ENCODE measurements around the gene MED8. TPM values are rescaled to one million over a fixed set of nuclear protein-coding genes. Genes with fewer than 3 reads are reported as not detected.

The MED8 gene
- total and polyA plus RNA-seq, 9 of the 15 experiments (the other 6 are each of a cell fraction or from before 2014, with no cell fraction given): 23.0 to 120 (median 56.4) TPM

DNA sequence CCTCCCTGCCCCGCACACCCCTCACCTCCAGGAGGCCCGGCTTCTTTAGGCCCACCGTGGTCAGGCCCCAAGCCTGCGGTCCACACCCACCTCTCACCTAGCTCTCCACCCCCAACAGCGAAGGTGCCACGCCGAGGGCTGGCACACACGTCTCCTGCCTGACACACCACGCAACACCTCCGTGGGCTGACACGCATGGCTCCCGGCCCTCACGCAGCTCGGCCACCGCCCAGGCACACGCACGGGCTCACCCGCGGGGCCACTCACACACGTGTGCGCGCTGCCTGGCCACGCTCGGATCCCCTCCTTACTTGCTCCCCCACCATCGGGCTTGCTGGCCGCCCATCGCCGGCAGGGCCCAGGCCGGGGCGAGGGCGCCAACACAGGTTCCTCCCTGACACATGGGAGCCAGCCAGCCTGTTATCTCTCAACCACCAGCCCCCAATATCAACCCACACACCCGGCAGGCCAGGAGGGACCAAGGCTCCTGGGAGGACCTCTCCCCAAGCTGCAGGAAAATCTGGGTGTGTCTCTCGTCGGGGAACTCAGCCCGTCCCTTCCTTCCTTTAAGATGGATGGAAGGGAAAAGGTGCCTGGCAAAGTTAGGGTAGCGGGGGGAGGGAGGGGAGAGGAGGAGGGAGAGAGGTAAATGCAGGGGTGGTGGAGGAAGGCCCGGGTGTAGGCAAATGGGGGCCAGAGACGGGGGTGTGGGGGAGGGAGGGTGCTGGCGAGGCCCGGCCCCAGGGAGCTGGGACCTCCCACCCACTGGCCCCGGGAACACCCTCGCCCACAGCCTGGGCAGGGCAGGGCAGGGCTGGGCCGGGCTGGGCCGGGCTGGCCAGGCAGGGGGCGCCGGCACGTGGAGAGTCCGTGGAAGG lies 22.3 kb downstream of the MED8 start (continued):
- TF ChIP-seq, protein P1, sequence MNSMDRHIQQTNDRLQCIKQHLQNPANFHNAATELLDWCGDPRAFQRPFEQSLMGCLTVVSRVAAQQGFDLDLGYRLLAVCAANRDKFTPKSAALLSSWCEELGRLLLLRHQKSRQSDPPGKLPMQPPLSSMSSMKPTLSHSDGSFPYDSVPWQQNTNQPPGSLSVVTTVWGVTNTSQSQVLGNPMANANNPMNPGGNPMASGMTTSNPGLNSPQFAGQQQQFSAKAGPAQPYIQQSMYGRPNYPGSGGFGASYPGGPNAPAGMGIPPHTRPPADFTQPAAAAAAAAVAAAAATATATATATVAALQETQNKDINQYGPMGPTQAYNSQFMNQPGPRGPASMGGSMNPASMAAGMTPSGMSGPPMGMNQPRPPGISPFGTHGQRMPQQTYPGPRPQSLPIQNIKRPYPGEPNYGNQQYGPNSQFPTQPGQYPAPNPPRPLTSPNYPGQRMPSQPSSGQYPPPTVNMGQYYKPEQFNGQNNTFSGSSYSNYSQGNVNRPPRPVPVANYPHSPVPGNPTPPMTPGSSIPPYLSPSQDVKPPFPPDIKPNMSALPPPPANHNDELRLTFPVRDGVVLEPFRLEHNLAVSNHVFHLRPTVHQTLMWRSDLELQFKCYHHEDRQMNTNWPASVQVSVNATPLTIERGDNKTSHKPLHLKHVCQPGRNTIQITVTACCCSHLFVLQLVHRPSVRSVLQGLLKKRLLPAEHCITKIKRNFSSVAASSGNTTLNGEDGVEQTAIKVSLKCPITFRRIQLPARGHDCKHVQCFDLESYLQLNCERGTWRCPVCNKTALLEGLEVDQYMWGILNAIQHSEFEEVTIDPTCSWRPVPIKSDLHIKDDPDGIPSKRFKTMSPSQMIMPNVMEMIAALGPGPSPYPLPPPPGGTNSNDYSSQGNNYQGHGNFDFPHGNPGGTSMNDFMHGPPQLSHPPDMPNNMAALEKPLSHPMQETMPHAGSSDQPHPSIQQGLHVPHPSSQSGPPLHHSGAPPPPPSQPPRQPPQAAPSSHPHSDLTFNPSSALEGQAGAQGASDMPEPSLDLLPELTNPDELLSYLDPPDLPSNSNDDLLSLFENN (IDR thresholded peaks at IDR 0.05; ENCODE audit: low read depth in 2 of 2, low read length in 2 of 2): peak in 1 of 2 experiments; percentile 75; a peak in 2 of 4 replicates
- TF ChIP-seq NFRKB (IDR thresholded peaks at IDR 0.05; ENCODE audit: low read depth): peak; percentile 61; the same call in 1 of the 2 replicates
- TF ChIP-seq NR1H2 (CRISPR knock-in tag; IDR thresholded peaks at IDR 0.05): no peak
- no peak for TF ChIP-seq ZNF3 (CRISPR knock-in tag; IDR thresholded peaks at IDR 0.05)
- TF ChIP-seq CBX3 (IDR thresholded peaks at IDR 0.05; ENCODE audit: borderline replicate concordance in 1 of 2, low read length in 2 of 2): peak in 1 of 2 experiments; percentile 57; a peak in 1 of 3 replicates
- no peak for TF ChIP-seq NR2F6 (CRISPR knock-in tag; IDR thresholded peaks at IDR 0.05)
- TF ChIP-seq, protein P2, sequence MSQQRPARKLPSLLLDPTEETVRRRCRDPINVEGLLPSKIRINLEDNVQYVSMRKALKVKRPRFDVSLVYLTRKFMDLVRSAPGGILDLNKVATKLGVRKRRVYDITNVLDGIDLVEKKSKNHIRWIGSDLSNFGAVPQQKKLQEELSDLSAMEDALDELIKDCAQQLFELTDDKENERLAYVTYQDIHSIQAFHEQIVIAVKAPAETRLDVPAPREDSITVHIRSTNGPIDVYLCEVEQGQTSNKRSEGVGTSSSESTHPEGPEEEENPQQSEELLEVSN (IDR thresholded peaks at IDR 0.05; ENCODE audit: borderline replicate concordance in 1 of 2, extremely low read depth in 1 of 2, insufficient read depth in 1 of 2, insufficient read length in 1 of 2, low read depth in 1 of 2, low read length in 1 of 2, poor library complexity in 1 of 2, severe bottlenecking in 1 of 2): peak; percentile 66 to 87
- no peak for TF ChIP-seq SMAD2 (IDR thresholded peaks at IDR 0.05; ENCODE audit: low read depth, low read length)
- TF ChIP-seq, protein P3, sequence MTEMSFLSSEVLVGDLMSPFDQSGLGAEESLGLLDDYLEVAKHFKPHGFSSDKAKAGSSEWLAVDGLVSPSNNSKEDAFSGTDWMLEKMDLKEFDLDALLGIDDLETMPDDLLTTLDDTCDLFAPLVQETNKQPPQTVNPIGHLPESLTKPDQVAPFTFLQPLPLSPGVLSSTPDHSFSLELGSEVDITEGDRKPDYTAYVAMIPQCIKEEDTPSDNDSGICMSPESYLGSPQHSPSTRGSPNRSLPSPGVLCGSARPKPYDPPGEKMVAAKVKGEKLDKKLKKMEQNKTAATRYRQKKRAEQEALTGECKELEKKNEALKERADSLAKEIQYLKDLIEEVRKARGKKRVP (CRISPR knock-in tag; IDR thresholded peaks at IDR 0.05): no peak
- no peak for TF ChIP-seq SRSF3 (IDR thresholded peaks at IDR 0.05; ENCODE audit: insufficient read depth, low read length)
- TF ChIP-seq ZNF133 (CRISPR knock-in tag; IDR thresholded peaks at IDR 0.05): no peak
- TF ChIP-seq CBFA2T2 (conservative IDR thresholded peaks at IDR 0.05): peak; percentile 89
- TF ChIP-seq MXI1 (IDR thresholded peaks at IDR 0.05; ENCODE audit: low read depth, low read length): peak; percentile 71; the same call in 1 of the 2 replicates
- TF ChIP-seq FOXJ2 (tag; IDR thresholded peaks at IDR 0.05): no peak
- no peak for TF ChIP-seq PPARD (CRISPR knock-in tag; IDR thresholded peaks at IDR 0.05)
- TF ChIP-seq ETV1 (tag; conservative IDR thresholded peaks at IDR 0.05; ENCODE audit: low read depth): no peak
- TF ChIP-seq, protein P4, sequence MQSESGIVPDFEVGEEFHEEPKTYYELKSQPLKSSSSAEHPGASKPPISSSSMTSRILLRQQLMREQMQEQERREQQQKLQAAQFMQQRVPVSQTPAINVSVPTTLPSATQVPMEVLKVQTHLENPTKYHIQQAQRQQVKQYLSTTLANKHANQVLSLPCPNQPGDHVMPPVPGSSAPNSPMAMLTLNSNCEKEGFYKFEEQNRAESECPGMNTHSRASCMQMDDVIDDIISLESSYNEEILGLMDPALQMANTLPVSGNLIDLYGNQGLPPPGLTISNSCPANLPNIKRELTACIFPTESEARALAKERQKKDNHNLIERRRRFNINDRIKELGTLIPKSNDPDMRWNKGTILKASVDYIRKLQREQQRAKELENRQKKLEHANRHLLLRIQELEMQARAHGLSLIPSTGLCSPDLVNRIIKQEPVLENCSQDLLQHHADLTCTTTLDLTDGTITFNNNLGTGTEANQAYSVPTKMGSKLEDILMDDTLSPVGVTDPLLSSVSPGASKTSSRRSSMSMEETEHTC (IDR thresholded peaks at IDR 0.05): no peak
- peak; percentile 94 for TF ChIP-seq CBFA2T3 (IDR thresholded peaks at IDR 0.05)
- TF ChIP-seq, protein P5, sequence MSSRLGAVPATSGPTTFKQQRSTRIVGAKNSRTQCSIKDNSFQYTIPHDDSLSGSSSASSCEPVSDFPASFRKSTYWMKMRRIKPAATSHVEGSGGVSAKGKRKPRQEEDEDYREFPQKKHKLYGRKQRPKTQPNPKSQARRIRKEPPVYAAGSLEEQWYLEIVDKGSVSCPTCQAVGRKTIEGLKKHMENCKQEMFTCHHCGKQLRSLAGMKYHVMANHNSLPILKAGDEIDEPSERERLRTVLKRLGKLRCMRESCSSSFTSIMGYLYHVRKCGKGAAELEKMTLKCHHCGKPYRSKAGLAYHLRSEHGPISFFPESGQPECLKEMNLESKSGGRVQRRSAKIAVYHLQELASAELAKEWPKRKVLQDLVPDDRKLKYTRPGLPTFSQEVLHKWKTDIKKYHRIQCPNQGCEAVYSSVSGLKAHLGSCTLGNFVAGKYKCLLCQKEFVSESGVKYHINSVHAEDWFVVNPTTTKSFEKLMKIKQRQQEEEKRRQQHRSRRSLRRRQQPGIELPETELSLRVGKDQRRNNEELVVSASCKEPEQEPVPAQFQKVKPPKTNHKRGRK (tag; IDR thresholded peaks at IDR 0.05): no peak
